CD8-positive, alpha-beta memory T cell (primary cell): ENCODE data around the gene RHBDL1. TPM values are rescaled to one million over a fixed set of nuclear protein-coding genes. Genes with fewer than 3 reads are reported as not detected.
A peak's percentile ranks its signal among the peaks of the same experiment; 100 is the strongest.

Source experiments
- CTCF ChIA-PET: fragments of 350-600 bp; sonication (Branson Sonifier 250); formaldehyde crosslinking; loops from one replicate; lab custom pipeline; 2021; ENCODE audit warnings: antibody characterized with exemption; lab: Charles Lee
- POLR2A ChIA-PET: fragments of 350-600 bp; sonication (Branson Sonifier 250); formaldehyde crosslinking; loops from one replicate; lab custom pipeline; 2021; ENCODE audit warnings: antibody characterized with exemption; lab: Charles Lee
- DNase-seq, 5 donors: peaks; one replicate each; pipeline versions ENCODE4 v3.0.0 to v3.0.0-alpha.2; 2020 to 2022; ENCODE audit warnings: mixed read lengths in 1 of 5
- H3K27ac ChIP-seq: one replicate; pipeline ENCODE4 v1.7.0; 2013; ENCODE audit warnings: low read depth, mild to moderate bottlenecking, low read length, moderate library complexity
- H3K27me3 ChIP-seq: 2 replicates; pipeline ENCODE4 v1.7.0; 2013; ENCODE audit warnings: low read length, mild to moderate bottlenecking; ENCODE audit not compliant: insufficient read depth, poor library complexity, severe bottlenecking
- H3K36me3 ChIP-seq: 2 replicates; pipeline ENCODE4 v1.7.0; 2013; ENCODE audit warnings: mild to moderate bottlenecking, low read length, moderate library complexity; ENCODE audit not compliant: insufficient read depth
- H3K4me1 ChIP-seq: 2 replicates; pipeline ENCODE4 v1.7.0; 2013; ENCODE audit warnings: mild to moderate bottlenecking, low read length, moderate library complexity; ENCODE audit not compliant: insufficient read depth
- H3K4me3 ChIP-seq: 2 replicates; pipeline ENCODE4 v1.7.0; 2013; ENCODE audit warnings: mild to moderate bottlenecking, low read length
- H3K9me3 ChIP-seq: 2 replicates; pipeline ENCODE4 v1.7.0; 2013; ENCODE audit warnings: mild to moderate bottlenecking, low read length
- H3K27ac Mint-ChIP-seq, 8 donors: one replicate each; pipeline ENCODE4 v1.8.0; 2020 to 2021; ENCODE audit warnings: mixed read lengths in 8 of 8, mild to moderate bottlenecking in 6 of 8, inconsistent platforms in 3 of 8, moderate library complexity in 3 of 8
- H3K27me3 Mint-ChIP-seq, 2 donors: one replicate each; pipeline ENCODE4 v1.8.0; 2020 to 2021; ENCODE audit warnings: mixed read lengths in 2 of 2, mild to moderate bottlenecking in 1 of 2, moderate library complexity in 1 of 2
- H3K36me3 Mint-ChIP-seq, 3 donors: one replicate each; pipeline ENCODE4 v1.8.0; 2020 to 2021; ENCODE audit warnings: mixed read lengths in 3 of 3, inconsistent platforms in 1 of 3, mild to moderate bottlenecking in 1 of 3
- H3K4me1 Mint-ChIP-seq, 3 donors: one replicate each; pipeline ENCODE4 v1.8.0; 2020 to 2021; ENCODE audit warnings: mixed read lengths in 3 of 3, inconsistent platforms in 1 of 3, mild to moderate bottlenecking in 1 of 3
- H3K4me3 Mint-ChIP-seq, 7 donors: one replicate each; pipeline ENCODE4 v1.8.0; 2020 to 2021; ENCODE audit warnings: mixed read lengths in 7 of 7, mild to moderate bottlenecking in 6 of 7, moderate library complexity in 4 of 7, inconsistent platforms in 2 of 7
- H3K9me3 Mint-ChIP-seq, 5 donors: one replicate each; pipeline ENCODE4 v1.8.0; 2020 to 2022; ENCODE audit warnings: mixed read lengths in 5 of 5, mild to moderate bottlenecking in 3 of 5, moderate library complexity in 2 of 5, inconsistent platforms in 1 of 5
- polyA plus RNA-seq: library from polyadenylated mRNA; unstranded; fragments of 300-500 nt; fragmentation: Illumina TruSeq; gene quantifications from one replicate; pipeline ENCODE4 v1.2.3, GENCODE V29; 2021
- total RNA-seq, 2 experiments: library from RNA; stranded (reverse); gene quantifications; one replicate each; pipeline ENCODE4 v1.2.3, GENCODE V29; 2021

The RHBDL1 gene
- total and polyA plus RNA-seq, 3 experiments from 2014 or later: 0.29 to 0.44 (median 0.33) TPM

DNA sequence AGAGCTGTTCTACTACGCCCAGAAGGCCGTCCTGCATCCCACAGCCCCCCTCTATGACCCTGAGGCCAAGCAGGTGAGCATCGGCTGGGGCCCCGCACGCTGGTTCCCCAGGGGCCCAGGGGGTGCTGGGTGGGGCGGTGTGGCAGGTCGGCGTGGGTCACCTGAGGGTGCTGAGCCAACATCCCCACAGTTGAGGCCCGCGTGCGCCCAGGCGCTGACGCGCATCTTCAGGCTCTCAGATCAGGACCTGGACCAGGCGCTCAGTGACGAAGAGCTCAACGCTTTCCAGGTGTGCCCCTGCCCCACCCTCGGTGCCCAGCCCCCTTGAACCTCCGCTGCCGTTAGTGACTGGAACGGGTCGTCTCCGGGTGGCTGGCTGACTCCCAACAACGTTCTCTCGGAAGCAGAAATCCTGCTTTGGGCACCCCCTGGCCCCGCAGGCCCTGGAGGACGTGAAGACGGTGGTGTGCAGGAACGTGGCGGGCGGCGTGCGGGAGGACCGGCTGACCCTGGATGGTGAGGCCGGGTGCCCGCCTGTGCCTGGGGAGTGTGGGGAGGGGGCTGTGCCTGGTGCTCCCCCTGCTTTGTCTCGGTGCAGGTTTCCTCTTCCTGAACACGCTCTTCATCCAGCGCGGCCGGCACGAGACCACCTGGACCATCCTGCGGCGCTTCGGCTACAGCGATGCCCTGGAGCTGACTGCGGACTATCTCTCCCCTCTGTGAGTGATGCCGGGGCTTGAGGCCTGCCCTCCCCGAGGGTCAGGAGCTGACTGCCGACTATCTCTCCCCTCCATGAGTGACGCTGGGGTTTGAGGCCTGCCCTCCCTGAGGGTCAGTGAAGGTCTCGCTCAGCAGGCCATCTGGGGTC is 4.8 kb upstream of the RHBDL1 start:
- H3K9me3 Mint-ChIP-seq: no peaks in the 10 kb centered on the region
- DNase-seq: no peak
- H3K4me3 Mint-ChIP-seq: peak overlapping the region in 6 of 7 donors; percentile 41 to 84 (median 58)
- H3K4me1 Mint-ChIP-seq: peaks cover 4 to 25% (median 5%) of the 10 kb centered on the region in 3 donors
- ChIA-PET CTCF (interaction anchor here (1.1 kb wide), 1 partner anchor 10 kb away, joined by 3 read pairs; no protein-coding TSS in a partner anchor), POLR2A (interaction anchor here (0.8 to 1.7 kb wide), 4 partner anchors 9 to 58 kb away, joined by 3 to 5 read pairs (median 4); partner anchors contain the start of genes STUB1 and WDR24)
- H3K27me3 Mint-ChIP-seq: peaks cover 0 to 6% of the 10 kb centered on the region in 2 donors
- Histone ChIP-seq H3K4me1 (peaks cover 15% of the 10 kb centered on the region), H3K4me3 (no peak overlapping the region), H3K36me3 (peaks cover 4% of the 10 kb centered on the region), H3K27ac (no peak overlapping the region), H3K27me3 (no peaks in the 10 kb centered on the region), H3K9me3 (no peaks in the 10 kb centered on the region)
- H3K27ac Mint-ChIP-seq: peak overlapping the region in 1 of 8 donors; percentile 60
- H3K36me3 Mint-ChIP-seq: peaks cover 0 to 36% (median 0%) of the 10 kb centered on the region in 3 donors

DNA sequence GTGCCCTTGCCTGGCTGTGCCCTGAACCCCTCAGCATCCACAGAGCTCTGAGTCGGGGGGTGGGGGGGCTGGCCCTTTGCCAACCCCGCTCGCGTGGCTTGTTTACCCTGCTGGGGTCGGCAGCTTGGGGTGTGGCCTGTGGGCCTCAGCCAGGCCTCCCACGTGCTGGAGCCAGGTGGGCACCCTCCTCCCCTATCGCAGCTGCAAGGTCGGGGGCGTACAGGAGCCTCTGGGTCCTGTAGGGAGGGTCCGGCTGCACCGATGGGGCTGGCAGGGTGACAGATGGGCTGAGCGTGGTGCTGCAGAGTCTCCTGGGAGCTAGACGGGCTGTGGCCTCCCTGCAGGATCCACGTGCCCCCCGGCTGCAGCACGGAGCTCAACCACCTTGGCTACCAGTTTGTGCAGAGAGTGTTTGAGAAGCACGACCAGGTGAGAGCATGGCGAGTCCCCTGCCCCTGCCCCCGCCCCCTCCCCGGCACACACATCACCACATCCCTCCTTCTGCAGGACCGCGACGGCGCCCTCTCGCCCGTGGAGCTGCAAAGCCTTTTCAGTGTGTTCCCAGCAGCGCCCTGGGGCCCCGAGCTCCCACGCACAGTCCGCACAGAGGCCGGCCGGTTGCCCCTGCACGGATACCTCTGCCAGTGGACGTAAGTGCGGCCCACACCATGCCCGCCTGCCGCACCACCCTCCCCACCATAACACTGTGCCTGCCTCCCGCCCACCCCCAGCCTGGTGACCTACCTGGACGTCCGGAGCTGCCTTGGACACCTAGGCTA is 3.9 kb upstream of the RHBDL1 start:
- peak overlapping the region in 3 of 7 donors; percentile 12 to 44 (median 23) for H3K4me3 Mint-ChIP-seq
- H3K27ac Mint-ChIP-seq: peak overlapping the region in 2 of 8 donors; percentile 50 to 60
- POLR2A ChIA-PET: interaction anchor here (0.6 to 1.1 kb wide), 4 partner anchors 18 to 426 kb away, joined by 3 to 4 read pairs (median 4); partner anchors contain the start of gene WDR24

DNA sequence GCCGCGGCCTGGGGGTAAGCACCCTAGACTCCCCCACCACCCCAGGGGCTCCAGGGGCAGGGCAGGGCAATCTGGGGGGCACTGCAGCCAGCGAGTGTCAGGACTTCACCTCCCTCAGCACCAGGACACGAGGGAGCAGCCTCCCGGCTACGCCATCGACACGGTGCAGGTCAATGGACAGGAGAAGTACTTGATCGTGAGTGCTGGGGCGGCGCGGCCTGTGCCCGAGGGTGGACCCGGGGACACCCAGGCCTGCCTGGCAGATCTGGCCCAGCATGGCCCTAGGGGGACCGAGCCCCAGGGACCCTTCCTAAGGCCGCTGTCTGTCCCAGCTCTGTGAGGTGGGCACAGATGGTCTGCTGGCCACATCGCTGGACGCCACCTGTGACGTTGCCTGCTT is 3.1 kb upstream of the RHBDL1 start:
- DNase-seq: no peak
- Mint-ChIP-seq H3K9me3 (no peaks in the 10 kb centered on the region), H3K4me3 (no peak overlapping the region), H3K27me3 (peaks cover 0 to 6% of the 10 kb centered on the region in 2 donors), H3K27ac (no peak overlapping the region), H3K4me1 (peaks cover 5 to 25% (median 7%) of the 10 kb centered on the region in 3 donors), H3K36me3 (peaks cover 0 to 36% (median 0%) of the 10 kb centered on the region in 3 donors)
- H3K27me3 ChIP-seq: no peaks in the 10 kb centered on the region
- POLR2A ChIA-PET: interaction anchor here (0.6 kb wide), 1 partner anchor 425 kb away, joined by 3 read pairs; no protein-coding TSS in a partner anchor
- no peak overlapping the region for H3K27ac ChIP-seq
- H3K4me3 ChIP-seq: no peak overlapping the region
- H3K9me3 ChIP-seq: no peaks in the 10 kb centered on the region
- peaks cover 4% of the 10 kb centered on the region for H3K36me3 ChIP-seq
- CTCF ChIA-PET: no interaction called here
- peaks cover 10% of the 10 kb centered on the region for H3K4me1 ChIP-seq

More for the DNA sequence above, 3.9 kb upstream of the RHBDL1 start:
- no peak overlapping the region for H3K27ac ChIP-seq
- peaks cover 0 to 36% (median 0%) of the 10 kb centered on the region in 3 donors for H3K36me3 Mint-ChIP-seq
- no peak overlapping the region for H3K4me3 ChIP-seq
- no peak for DNase-seq
- H3K27me3 ChIP-seq: no peaks in the 10 kb centered on the region
- H3K9me3 ChIP-seq: no peaks in the 10 kb centered on the region
- H3K36me3 ChIP-seq: peaks cover 4% of the 10 kb centered on the region
- CTCF ChIA-PET: no interaction called here
- H3K27me3 Mint-ChIP-seq: peaks cover 0 to 6% of the 10 kb centered on the region in 2 donors
- H3K9me3 Mint-ChIP-seq: no peaks in the 10 kb centered on the region
- peaks cover 15% of the 10 kb centered on the region for H3K4me1 ChIP-seq
- peaks cover 4 to 25% (median 5%) of the 10 kb centered on the region in 3 donors for H3K4me1 Mint-ChIP-seq

DNA sequence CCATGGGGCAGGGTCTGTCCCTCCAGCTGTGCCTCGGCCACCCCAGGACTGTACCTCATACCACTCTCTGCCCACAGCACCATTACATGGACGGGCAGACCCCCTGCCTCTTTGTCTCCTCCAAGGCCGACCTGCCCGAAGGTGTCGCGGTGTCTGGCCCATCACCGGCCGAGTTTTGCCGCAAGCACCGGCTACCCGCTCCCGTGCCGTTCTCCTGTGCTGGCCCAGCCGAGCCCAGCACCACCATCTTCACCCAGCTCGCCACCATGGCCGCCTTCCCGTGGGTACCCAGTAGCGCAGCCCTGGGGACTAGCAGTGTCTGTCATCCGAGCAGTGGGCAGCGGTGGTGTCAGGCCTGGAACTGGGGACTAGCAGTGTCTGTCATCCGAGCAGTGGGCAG is 2.6 kb upstream of the RHBDL1 start:
- Mint-ChIP-seq H3K27ac (peak overlapping the region in 1 of 8 donors; percentile 56), H3K36me3 (peaks cover 0 to 36% (median 0%) of the 10 kb centered on the region in 3 donors), H3K4me3 (peak overlapping the region in 2 of 7 donors; percentile 54 to 78), H3K27me3 (peaks cover 0 to 6% of the 10 kb centered on the region in 2 donors), H3K9me3 (no peaks in the 10 kb centered on the region), H3K4me1 (peaks cover 0 to 20% (median 3%) of the 10 kb centered on the region in 3 donors)
- no peaks in the 10 kb centered on the region for H3K27me3 ChIP-seq
- ChIA-PET CTCF (no interaction called here), POLR2A (no interaction called here)
- no peak for DNase-seq
- no peaks in the 10 kb centered on the region for H3K9me3 ChIP-seq
- peaks cover 5% of the 10 kb centered on the region for H3K4me1 ChIP-seq
- no peak overlapping the region for H3K4me3 ChIP-seq
- no peak overlapping the region for H3K27ac ChIP-seq
- peaks cover 4% of the 10 kb centered on the region for H3K36me3 ChIP-seq

DNA sequence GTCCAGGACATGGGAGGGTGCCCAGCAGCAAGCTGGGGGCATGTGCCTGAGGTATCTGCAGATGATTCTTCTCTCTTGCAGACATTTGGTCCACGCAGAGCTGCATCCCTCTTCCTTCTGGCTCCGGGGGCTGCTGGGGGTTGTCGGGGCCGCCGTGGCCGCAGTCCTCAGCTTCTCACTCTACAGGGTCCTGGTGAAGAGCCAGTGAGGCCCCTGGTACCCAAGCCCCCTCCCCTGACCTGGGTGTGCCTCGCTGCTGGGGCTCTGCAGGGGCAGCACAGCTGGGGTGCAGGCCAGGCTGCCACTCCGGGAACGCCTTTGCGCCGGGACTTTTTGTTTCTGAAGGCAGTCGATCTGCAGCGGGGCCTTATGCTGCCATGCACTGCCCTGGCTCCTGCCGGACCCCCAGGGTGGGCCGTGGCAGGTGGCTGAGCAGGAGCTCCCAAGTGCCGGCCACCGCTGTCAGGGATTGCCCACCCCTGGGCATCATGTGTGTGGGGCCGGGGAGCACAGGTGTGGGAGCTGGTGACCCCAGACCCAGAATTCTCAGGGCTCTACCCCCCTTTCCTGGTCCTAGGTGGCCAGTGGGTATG is 2.0 kb upstream of the RHBDL1 start:
- no peak overlapping the region for H3K4me3 ChIP-seq
- H3K27me3 Mint-ChIP-seq: peaks cover 0 to 6% of the 10 kb centered on the region in 2 donors
- no peak overlapping the region for H3K27ac ChIP-seq
- POLR2A ChIA-PET: no interaction called here
- H3K27ac Mint-ChIP-seq: peak overlapping the region in 1 of 8 donors; percentile 56
- peak overlapping the region in 2 of 7 donors; percentile 23 to 34 for H3K4me3 Mint-ChIP-seq
- H3K36me3 Mint-ChIP-seq: peaks cover 0 to 36% (median 0%) of the 10 kb centered on the region in 3 donors
- H3K9me3 Mint-ChIP-seq: no peaks in the 10 kb centered on the region
- DNase-seq: no peak
- CTCF ChIA-PET: no interaction called here
- H3K27me3 ChIP-seq: no peaks in the 10 kb centered on the region
- no peaks in the 10 kb centered on the region for H3K9me3 ChIP-seq
- H3K4me1 ChIP-seq: peaks cover 5% of the 10 kb centered on the region
- peaks cover 4% of the 10 kb centered on the region for H3K36me3 ChIP-seq
- peaks cover 0 to 20% (median 3%) of the 10 kb centered on the region in 3 donors for H3K4me1 Mint-ChIP-seq

DNA sequence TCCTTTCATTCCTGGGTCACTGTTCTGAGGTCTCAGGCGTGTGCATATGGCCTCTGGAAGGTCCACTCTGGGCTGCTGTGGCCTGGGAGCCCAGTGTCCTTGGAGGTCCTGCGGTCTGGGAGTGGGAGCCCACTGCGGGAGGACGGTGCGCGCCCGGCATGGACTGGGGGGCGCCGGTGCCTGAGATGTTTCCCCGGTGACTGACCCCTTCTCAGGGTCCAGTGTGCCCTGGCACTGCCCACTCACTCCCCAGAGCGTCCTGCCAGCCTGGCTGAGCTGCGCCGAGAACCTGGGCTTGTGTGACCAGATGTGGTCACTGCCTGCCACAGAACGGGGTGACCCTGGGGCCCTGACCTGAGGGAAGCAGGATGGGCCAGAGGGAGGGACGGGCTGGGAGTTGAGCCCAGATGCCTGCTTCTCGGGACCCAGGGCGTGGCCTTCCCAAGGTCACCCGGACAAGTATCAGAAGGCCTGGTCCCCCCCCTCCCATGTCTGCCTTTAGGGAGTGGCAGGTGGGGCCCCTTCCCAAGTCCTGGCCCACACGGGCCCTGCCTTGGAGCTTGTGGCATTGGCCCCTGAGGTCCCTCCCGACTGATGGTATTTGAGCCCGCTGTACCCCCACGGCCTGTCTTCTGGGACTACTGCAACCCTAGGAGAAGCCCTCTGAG is 1.1 kb upstream of the RHBDL1 start:
- ChIA-PET POLR2A (interaction anchor here (1.2 kb wide), 1 partner anchor 30 kb away, joined by 3 read pairs; no protein-coding TSS in a partner anchor), CTCF (no interaction called here)
- Mint-ChIP-seq H3K27ac (no peak overlapping the region), H3K27me3 (peaks cover 0 to 6% of the 10 kb centered on the region in 2 donors), H3K36me3 (peaks cover 0 to 34% (median 0%) of the 10 kb centered on the region in 3 donors), H3K9me3 (no peaks in the 10 kb centered on the region), H3K4me1 (peaks cover 5 to 20% (median 5%) of the 10 kb centered on the region in 3 donors), H3K4me3 (peak overlapping the region in 2 of 7 donors; percentile 34)
- H3K27ac ChIP-seq: no peak overlapping the region
- no peaks in the 10 kb centered on the region for H3K9me3 ChIP-seq
- H3K4me1 ChIP-seq: peaks cover 8% of the 10 kb centered on the region
- peaks cover 4% of the 10 kb centered on the region for H3K36me3 ChIP-seq
- no peak for DNase-seq
- H3K27me3 ChIP-seq: no peaks in the 10 kb centered on the region
- H3K4me3 ChIP-seq: no peak overlapping the region
